ENCODE results near the gene PTPN9.
"Not testable (repeated sequence)": the region's sequence is repeated elsewhere in the genome, so short reads cannot be mapped to it uniquely, and the experiment has no call there.

Gene PTPN9

GRCh38 chr15:75450307-75451201 is 128.6 kb downstream of the PTPN9 start:
- TF ChIP-seq ARNTL (CRISPR knock-in tag; IDR thresholded peaks at IDR 0.05; ENCODE audit: borderline replicate concordance, low read depth) (no peak), ZFP30 (CRISPR knock-in tag; IDR thresholded peaks at IDR 0.05) (no peak), OSR1 (CRISPR knock-in tag; IDR thresholded peaks at IDR 0.05) (no peak), TOX (CRISPR knock-in tag; IDR thresholded peaks at IDR 0.05; ENCODE audit: borderline replicate concordance) (no peak), SNAI2 (CRISPR knock-in tag; IDR thresholded peaks at IDR 0.05) (no peak), ZFP3 (CRISPR knock-in tag; IDR thresholded peaks at IDR 0.05) (no peak), BACH2 (CRISPR knock-in tag; IDR thresholded peaks at IDR 0.05; ENCODE audit: borderline replicate concordance) (no peak), TCF4 (CRISPR knock-in tag; IDR thresholded peaks at IDR 0.05; ENCODE audit: borderline replicate concordance) (no peak), ZNF70 (CRISPR knock-in tag; IDR thresholded peaks at IDR 0.05) (no peak), PATZ1 (CRISPR knock-in tag; IDR thresholded peaks at IDR 0.05; ENCODE audit: borderline replicate concordance) (no peak)
- ATAC-seq: peak; percentile 51

- TF ChIP-seq ISL1 (CRISPR knock-in tag; IDR thresholded peaks at IDR 0.05) (no peak), ZNF70 (CRISPR knock-in tag; IDR thresholded peaks at IDR 0.05) (no peak)
- no peak for ATAC-seq
Measured at GRCh38 chr15:75449585-75450306, 129.4 kb downstream of the PTPN9 start.

- ATAC-seq: not testable (repeated sequence)
Measured at GRCh38 chr15:75448171-75448570, 130.9 kb downstream of the PTPN9 start.

- ATAC-seq: no peak
- TF ChIP-seq ISL1 (CRISPR knock-in tag; IDR thresholded peaks at IDR 0.05) (no peak), ZFP3 (CRISPR knock-in tag; IDR thresholded peaks at IDR 0.05) (no peak), ZFP30 (CRISPR knock-in tag; IDR thresholded peaks at IDR 0.05) (no peak), PATZ1 (CRISPR knock-in tag; IDR thresholded peaks at IDR 0.05; ENCODE audit: borderline replicate concordance) (no peak), TCF4 (CRISPR knock-in tag; IDR thresholded peaks at IDR 0.05; ENCODE audit: borderline replicate concordance) (no peak), CSDC2 (CRISPR knock-in tag; IDR thresholded peaks at IDR 0.05) (no peak), TOX (CRISPR knock-in tag; IDR thresholded peaks at IDR 0.05; ENCODE audit: borderline replicate concordance) (no peak), ZNF8 (CRISPR knock-in tag; IDR thresholded peaks at IDR 0.05) (no peak), BACH2 (CRISPR knock-in tag; IDR thresholded peaks at IDR 0.05; ENCODE audit: borderline replicate concordance) (no peak), GLIS3 (CRISPR knock-in tag; IDR thresholded peaks at IDR 0.05) (no peak), RARB (CRISPR knock-in tag; IDR thresholded peaks at IDR 0.05) (no peak), ARNTL (CRISPR knock-in tag; IDR thresholded peaks at IDR 0.05; ENCODE audit: borderline replicate concordance, low read depth) (no peak), CREB5 (CRISPR knock-in tag; IDR thresholded peaks at IDR 0.05; ENCODE audit: low read depth) (no peak), ESRRG (CRISPR knock-in tag; IDR thresholded peaks at IDR 0.05) (no peak), CSRNP3 (CRISPR knock-in tag; IDR thresholded peaks at IDR 0.05) (no peak), ZC3H10 (CRISPR knock-in tag; IDR thresholded peaks at IDR 0.05) (no peak), OSR1 (CRISPR knock-in tag; IDR thresholded peaks at IDR 0.05) (no peak), ZNF70 (CRISPR knock-in tag; IDR thresholded peaks at IDR 0.05) (no peak)
Measured at GRCh38 chr15:75446151-75446550, 133.0 kb downstream of the PTPN9 start.

- not testable (repeated sequence) for ATAC-seq
Measured at GRCh38 chr15:75445324-75445723, 133.8 kb downstream of the PTPN9 start.

GRCh38 chr15:75443972-75444453 is 135.1 kb downstream of the PTPN9 start:
- ATAC-seq: peak; percentile 43; the same call in 2 of the 3 replicates

Measured in SK-N-SH treated with all-trans-retinoic acid at 6 μM for 48 hours (cell line).